ENCODE results near the gene FGGY.
"Not testable (repeated sequence)": the region's sequence is repeated elsewhere in the genome, so short reads cannot be mapped to it uniquely, and the experiment has no call there.

Gene FGGY

GRCh38 chr1:59609245-59609644 is 312.4 kb downstream of the FGGY start:
- FAIRE-seq (no peak), DNase-seq (ENCODE audit: insufficient read length, low spot score) (no peak)
- no peak for TF ChIP-seq POLR2A (IDR thresholded peaks at IDR 0.05; ENCODE audit: low read depth, low read length)

GRCh38 chr1:59610499-59610898 is 313.6 kb downstream of the FGGY start:
- FAIRE-seq; DNase-seq (ENCODE audit: insufficient read length, low spot score): not testable (repeated sequence)

GRCh38 chr1:59617434-59617833 is 320.5 kb downstream of the FGGY start:
- no peak for DNase-seq (ENCODE audit: insufficient read length, low spot score)
- no peak for TF ChIP-seq POLR2A (IDR thresholded peaks at IDR 0.05; ENCODE audit: low read depth, low read length)
- no peak for FAIRE-seq

GRCh38 chr1:59619557-59619956 is 322.7 kb downstream of the FGGY start:
- FAIRE-seq (no peak), DNase-seq (ENCODE audit: insufficient read length, low spot score) (no peak)
- TF ChIP-seq POLR2A (IDR thresholded peaks at IDR 0.05; ENCODE audit: low read depth, low read length), result no peak

GRCh38 chr1:59625384-59625783 is 328.5 kb downstream of the FGGY start:
- DNase-seq (ENCODE audit: insufficient read length, low spot score) (no peak), FAIRE-seq (no peak)
- no peak for TF ChIP-seq POLR2A (IDR thresholded peaks at IDR 0.05; ENCODE audit: low read depth, low read length)

- FAIRE-seq (no peak), DNase-seq (ENCODE audit: insufficient read length, low spot score) (no peak)
- TF ChIP-seq POLR2A (IDR thresholded peaks at IDR 0.05; ENCODE audit: low read depth, low read length), result no peak
These were observed 334.8 kb downstream of the FGGY start for GRCh38 chr1:59631561-59632255.

GRCh38 chr1:59635097-59635496 is 338.2 kb downstream of the FGGY start:
- TF ChIP-seq POLR2A (IDR thresholded peaks at IDR 0.05; ENCODE audit: low read depth, low read length), result no peak
- no peak for DNase-seq (ENCODE audit: insufficient read length, low spot score)
- no peak for FAIRE-seq

GRCh38 chr1:59638231-59638711 is 341.4 kb downstream of the FGGY start:
- DNase-seq (ENCODE audit: insufficient read length, low spot score), result no peak
- no peak for FAIRE-seq
- TF ChIP-seq POLR2A (IDR thresholded peaks at IDR 0.05; ENCODE audit: low read depth, low read length), result no peak

GRCh38 chr1:59639266-59639665 is 342.4 kb downstream of the FGGY start:
- no peak for TF ChIP-seq POLR2A (IDR thresholded peaks at IDR 0.05; ENCODE audit: low read depth, low read length)
- DNase-seq (ENCODE audit: insufficient read length, low spot score) (no peak), FAIRE-seq (no peak)

GRCh38 chr1:59640851-59641250 is 344.0 kb downstream of the FGGY start:
- FAIRE-seq, result no peak

GRCh38 chr1:59641836-59642235 is 344.9 kb downstream of the FGGY start:
- FAIRE-seq (no peak), DNase-seq (ENCODE audit: insufficient read length, low spot score) (no peak)
- TF ChIP-seq POLR2A (IDR thresholded peaks at IDR 0.05; ENCODE audit: low read depth, low read length), result no peak

More at GRCh38 chr1:59640851-59641250, 344.0 kb downstream of the FGGY start:
- no peak for DNase-seq (ENCODE audit: insufficient read length, low spot score)
- TF ChIP-seq POLR2A (IDR thresholded peaks at IDR 0.05; ENCODE audit: low read depth, low read length), result no peak

- DNase-seq (ENCODE audit: insufficient read length, low spot score) (no peak), FAIRE-seq (no peak)
- TF ChIP-seq POLR2A (IDR thresholded peaks at IDR 0.05; ENCODE audit: low read depth, low read length), result no peak
These were observed 346.6 kb downstream of the FGGY start for GRCh38 chr1:59643526-59643925.

- FAIRE-seq (no peak), DNase-seq (ENCODE audit: insufficient read length, low spot score) (no peak)
- no peak for TF ChIP-seq POLR2A (IDR thresholded peaks at IDR 0.05; ENCODE audit: low read depth, low read length)
These were observed 349.0 kb downstream of the FGGY start for GRCh38 chr1:59645893-59646292.

GRCh38 chr1:59653142-59653958 is 356.5 kb downstream of the FGGY start:
- FAIRE-seq; DNase-seq (ENCODE audit: insufficient read length, low spot score): not testable (repeated sequence)

- DNase-seq (ENCODE audit: insufficient read length, low spot score) (no peak), FAIRE-seq (no peak)
- no peak for TF ChIP-seq POLR2A (IDR thresholded peaks at IDR 0.05; ENCODE audit: low read depth, low read length)
These were observed 357.1 kb downstream of the FGGY start for GRCh38 chr1:59653968-59654367.
